GM23338 (cell line): ENCODE results near the gene RIPOR3. TPM values are rescaled to one million over a fixed set of nuclear protein-coding genes. Genes with fewer than 3 reads are reported as not detected.

ENCODE experiments used
- ATAC-seq: fragments of 200-7000 bp; cut with Tn5 transposase; 3 replicates; pipeline ENCODE4 v1.9.1; 2020
- DNase-seq: peaks from one replicate; pipeline ENCODE4 v3.0.0-alpha.2; 2015; ENCODE audit warnings: low spot score
- H2AFZ ChIP-seq: fragments of 200-600 bp; sonication (generic); 2 replicates; pipeline ENCODE4 v1.8.0; 2016; ENCODE audit warnings: antibody characterized with exemption, mild to moderate bottlenecking, moderate library complexity
- H3F3A ChIP-seq: fragments of 200-600 bp; sonication (generic); replicated peaks from 2 replicates; pipeline ENCODE4 v1.8.0; 2017; ENCODE audit warnings: antibody characterized with exemption, mixed run types, low read depth
- H3K27ac ChIP-seq: fragments of 200-600 bp; sonication (generic); 2 replicates; pipeline ENCODE4 v1.6.1; 2016; ENCODE audit warnings: low read depth
- H3K27me3 ChIP-seq: fragments of 200-600 bp; sonication (generic); 2 replicates; pipeline ENCODE4 v1.8.0; 2016; ENCODE audit warnings: mild to moderate bottlenecking, mixed run types, moderate library complexity; ENCODE audit not compliant: insufficient read depth
- H3K36me3 ChIP-seq: fragments of 200-600 bp; sonication (generic); 2 replicates; pipeline ENCODE4 v1.8.0; 2016; ENCODE audit warnings: mild to moderate bottlenecking; ENCODE audit not compliant: insufficient read depth
- H3K4me1 ChIP-seq: fragments of 200-600 bp; sonication (generic); 2 replicates; pipeline ENCODE4 v1.8.0; 2016; ENCODE audit warnings: mild to moderate bottlenecking, moderate library complexity; ENCODE audit not compliant: insufficient read depth
- H3K4me2 ChIP-seq: fragments of 200-600 bp; sonication (generic); 2 replicates; pipeline ENCODE4 v1.7.1; 2017; ENCODE audit warnings: mixed run types
- H3K4me3 ChIP-seq: fragments of 200-600 bp; sonication (generic); 2 replicates; pipeline ENCODE4 v1.6.1; 2016; ENCODE audit warnings: mixed run types
- H3K79me2 ChIP-seq: fragments of 200-600 bp; sonication (generic); replicated peaks from 2 replicates; pipeline ENCODE4 v1.8.0; 2017; ENCODE audit warnings: mild to moderate bottlenecking; ENCODE audit not compliant: insufficient read depth
- H3K9me2 ChIP-seq: fragments of 200-600 bp; sonication (generic); 2 replicates; pipeline ENCODE4 v1.8.0; 2017; ENCODE audit not compliant: insufficient read depth
- H4K20me1 ChIP-seq: fragments of 200-600 bp; sonication (generic); replicated peaks from 2 replicates; pipeline ENCODE4 v1.8.0; 2017; ENCODE audit warnings: mild to moderate bottlenecking; ENCODE audit not compliant: insufficient read depth
- H3K27ac Mint-ChIP-seq: 2 replicates; pipeline ENCODE4 v1.8.0; 2020; ENCODE audit warnings: inconsistent platforms, mild to moderate bottlenecking, moderate library complexity, mixed read lengths
- H3K27me3 Mint-ChIP-seq: 3 replicates; pipeline ENCODE4 v1.8.0; 2022; ENCODE audit warnings: low read depth, mild to moderate bottlenecking, moderate library complexity, mixed read lengths, inconsistent platforms; ENCODE audit not compliant: insufficient read depth, poor library complexity
- H3K36me3 Mint-ChIP-seq: 3 replicates; pipeline ENCODE4 v1.8.0; 2021; ENCODE audit warnings: low read depth, mild to moderate bottlenecking, inconsistent platforms, moderate library complexity, mixed read lengths
- H3K4me1 Mint-ChIP-seq: 3 replicates; pipeline ENCODE4 v1.8.0; 2020; ENCODE audit warnings: mild to moderate bottlenecking, inconsistent platforms, mixed read lengths
- H3K4me3 Mint-ChIP-seq: 3 replicates; pipeline ENCODE4 v1.8.0; 2021; ENCODE audit warnings: moderate library complexity, mild to moderate bottlenecking, inconsistent platforms, mixed read lengths
- H3K9me3 Mint-ChIP-seq: 3 replicates; pipeline ENCODE4 v1.8.0; 2020; ENCODE audit warnings: moderate library complexity, mild to moderate bottlenecking, inconsistent platforms, mixed read lengths
- CREB1 ChIP-seq: fragments of 250-450 bp; sonication (Bioruptor Pico); IDR thresholded peaks from 2 replicates; pipeline ENCODE4 v1.5.0; 2020; ENCODE audit warnings: low read depth, mild to moderate bottlenecking, moderate library complexity
- CTCF ChIP-seq, 2 experiments: fragments of 200-600 bp in 1 of 2; sonication (generic) in 1 of 2; conservative IDR thresholded peaks; 2 replicates each; pipeline versions ENCODE4 v1.5.1 to v1.6.1; 2016 to 2017; ENCODE audit warnings: antibody characterized with exemption in 2 of 2, low read depth in 2 of 2, mild to moderate bottlenecking in 2 of 2, moderate library complexity in 1 of 2
- ETS1 ChIP-seq: IDR thresholded peaks from 2 replicates; pipeline ENCODE4 v1.6.1; 2016; ENCODE audit warnings: antibody characterized with exemption
- EZH2 ChIP-seq: fragments of 200-600 bp; sonication (generic); IDR thresholded peaks from one replicate; pipeline ENCODE4 v1.8.0; 2017; ENCODE audit warnings: antibody characterized with exemption, mild to moderate bottlenecking, low read depth; ENCODE audit not compliant: unreplicated experiment
- EZH2phosphoT487 ChIP-seq: fragments of 200-600 bp; sonication (generic); IDR thresholded peaks from one replicate; pipeline ENCODE4 v1.8.1; 2018; ENCODE audit warnings: antibody characterized with exemption; ENCODE audit not compliant: unreplicated experiment
- JUNB ChIP-seq: IDR thresholded peaks from one replicate; pipeline ENCODE4 v1.6.1; 2016; ENCODE audit warnings: antibody characterized with exemption; ENCODE audit not compliant: unreplicated experiment
- NANOG ChIP-seq: IDR thresholded peaks from 2 replicates; pipeline ENCODE4 v1.6.1; 2016; ENCODE audit warnings: antibody characterized with exemption, borderline replicate concordance
- POLR2AphosphoS5 ChIP-seq: IDR thresholded peaks from 2 replicates; pipeline ENCODE4 v1.6.1; 2016; ENCODE audit warnings: antibody characterized with exemption, low read depth
- REST ChIP-seq: IDR thresholded peaks from one replicate; pipeline ENCODE4 v1.6.1; 2018; ENCODE audit warnings: antibody characterized with exemption; ENCODE audit not compliant: unreplicated experiment
- STAT1 ChIP-seq: IDR thresholded peaks from one replicate; pipeline ENCODE4 v1.6.1; 2016; ENCODE audit warnings: antibody characterized with exemption; ENCODE audit not compliant: unreplicated experiment
- ZNF114 ChIP-seq: fragments of 250-450 bp; sonication (Bioruptor Pico); IDR thresholded peaks from 2 replicates; pipeline ENCODE4 v1.5.0; 2020; ENCODE audit warnings: mild to moderate bottlenecking, moderate library complexity
- ZNF331 ChIP-seq: fragments of 250-450 bp; sonication (Bioruptor Pico); IDR thresholded peaks from 2 replicates; pipeline ENCODE4 v1.5.0; 2020; ENCODE audit warnings: low read depth, mild to moderate bottlenecking, moderate library complexity
- ZNF462 ChIP-seq: fragments of 250-450 bp; sonication (Bioruptor Pico); IDR thresholded peaks from 2 replicates; pipeline ENCODE4 v1.5.0; 2020; ENCODE audit warnings: mild to moderate bottlenecking, moderate library complexity
- polyA plus RNA-seq: library from polyadenylated mRNA; unstranded; fragments of >200 nt; fragmentation: Nextera tagmentation; extraction: Ambion mirVana; gene quantifications from 2 replicates; pipeline ENCODE4 v1.2.1, GENCODE V29; 2016
- total RNA-seq: library from RNA; depleted of rRNA; stranded (reverse); fragments of >200 nt; shearing (Covaris generic); gene quantifications from 2 replicates; pipeline ENCODE4 v1.2.3, GENCODE V29; 2014

Gene RIPOR3
- total and polyA plus RNA-seq, 2 experiments from 2014 or later = 4.9 to 6.3 TPM

GRCh38 chr20:50630578-50631263 lies 60.6 kb downstream of the RIPOR3 start:
- H3K4me1 ChIP-seq = peaks cover 1% of the 10 kb centered on the region; the same call in 1 of the 2 replicates
- no peaks in the 10 kb centered on the region for H4K20me1 ChIP-seq
- H3K27ac ChIP-seq = no peak overlapping the region
- no peak overlapping the region for H3K4me3 Mint-ChIP-seq
- no peaks in the 10 kb centered on the region for H3K36me3 ChIP-seq
- no peaks in the 10 kb centered on the region for H3K9me2 ChIP-seq
- H3K27ac Mint-ChIP-seq = no peak overlapping the region
- peaks cover 13% of the 10 kb centered on the region for H3K27me3 Mint-ChIP-seq
- no peak for TF ChIP-seq ZNF462
- no peak for TF ChIP-seq EZH2phosphoT487
- no peak for TF ChIP-seq STAT1
- TF ChIP-seq ZNF331 (CRISPR knock-in tag) = no peak
- no peak for TF ChIP-seq ETS1
- TF ChIP-seq CREB1 (CRISPR knock-in tag) = no peak
- no peak for TF ChIP-seq JUNB
- TF ChIP-seq POLR2AphosphoS5 = no peak
- no peak for TF ChIP-seq ZNF114
- no peak for TF ChIP-seq NANOG
- TF ChIP-seq CTCF (conservative IDR thresholded peaks at IDR 0.05; ENCODE audit: low read depth in 2 of 2) = no peak
- TF ChIP-seq EZH2 = no peak
- TF ChIP-seq REST = no peak
- H3K9me3 Mint-ChIP-seq = no peaks in the 10 kb centered on the region
- no peaks in the 10 kb centered on the region for H3K79me2 ChIP-seq
- no peaks in the 10 kb centered on the region for H3K27me3 ChIP-seq
- H3K36me3 Mint-ChIP-seq = no peaks in the 10 kb centered on the region; the same call in 2 of the 3 replicates
- no peak overlapping the region for H2AFZ ChIP-seq
- peaks cover 15% of the 10 kb centered on the region for H3K4me1 Mint-ChIP-seq
- H3F3A ChIP-seq = no peaks in the 10 kb centered on the region; the same call in 1 of the 2 replicates
- no peak for DNase-seq
- H3K4me2 ChIP-seq = no peak overlapping the region
- no peak for ATAC-seq
- H3K4me3 ChIP-seq = no peak overlapping the region
